ENCODE measurements around the gene GLYR1.

The GLYR1 gene

DNA sequence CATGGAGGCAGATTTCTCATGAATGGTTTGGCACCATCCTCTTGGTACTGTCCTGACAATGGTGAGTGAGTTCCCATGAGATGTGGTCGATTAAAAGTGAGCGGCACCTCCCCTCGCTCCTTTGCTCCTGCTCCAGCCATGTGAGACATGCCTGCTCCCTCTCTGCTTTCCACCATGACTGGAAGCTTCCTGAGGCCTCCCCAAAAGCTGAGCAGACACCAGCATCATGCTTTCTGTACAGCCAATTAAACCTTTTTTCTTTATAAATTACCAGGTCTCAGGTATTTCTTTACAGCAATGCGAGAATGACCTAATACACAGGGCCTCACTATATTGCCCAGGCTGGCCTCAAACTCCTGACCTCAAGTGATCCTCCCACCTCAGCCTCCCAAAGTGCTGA lies 92.2 kb downstream of the GLYR1 start:
- DNase-seq = no peak

DNA sequence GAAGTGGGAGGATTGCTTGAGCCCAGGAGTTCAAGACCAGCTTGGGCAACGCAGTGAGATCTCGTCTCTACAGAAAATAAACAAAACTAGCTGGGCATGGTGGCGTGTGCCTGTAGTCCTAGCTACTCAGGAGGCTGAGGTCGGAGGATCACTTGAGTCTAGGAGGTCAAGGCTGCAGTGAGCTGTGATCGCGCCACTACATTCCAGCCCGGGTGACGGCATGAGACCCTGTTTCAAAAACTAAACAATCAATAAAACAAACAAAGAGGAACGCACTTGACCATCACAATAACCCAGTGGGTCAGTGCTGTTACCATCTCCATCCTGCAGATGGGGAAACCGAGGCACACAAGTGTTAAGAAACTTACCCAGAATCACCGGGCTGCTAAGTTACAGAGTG lies 93.9 kb downstream of the GLYR1 start:
- DNase-seq = no peak
